Measurements from ENCODE around the gene UMODL1. TPM values are rescaled to one million over a fixed set of nuclear protein-coding genes. Genes with fewer than 3 reads are reported as not detected.

The UMODL1 gene
- total RNA-seq, 1 donor from 2014 or later: not detected

- Mint-ChIP-seq H3K4me3 (no peak overlapping the region), H3K4me1 (no peaks in the 10 kb centered on the region), H3K9me3 (no peaks in the 10 kb centered on the region), H3K36me3 (no peaks in the 10 kb centered on the region), H3K27me3 (ENCODE audit: low read depth) (peaks cover 3% of the 10 kb centered on the region), H3K27ac (no peak overlapping the region)
- no peak for DNase-seq (ENCODE audit: low spot score in 2 of 2, unreplicated experiment in 2 of 2)
- TF ChIP-seq CTCF (IDR thresholded peaks at IDR 0.05; ENCODE audit: unreplicated experiment): no peak
These were observed 64.4 kb downstream of the UMODL1 start for GRCh38 chr21:42135386-42136052.

GRCh38 chr21:42137191-42137904 lies 66.2 kb downstream of the UMODL1 start:
- Mint-ChIP-seq H3K4me3 (no peak overlapping the region), H3K9me3 (no peaks in the 10 kb centered on the region), H3K4me1 (no peaks in the 10 kb centered on the region), H3K27me3 (ENCODE audit: low read depth) (peaks cover 3% of the 10 kb centered on the region), H3K27ac (no peak overlapping the region), H3K36me3 (no peaks in the 10 kb centered on the region)
- no peak for TF ChIP-seq CTCF (IDR thresholded peaks at IDR 0.05; ENCODE audit: unreplicated experiment)
- DNase-seq (ENCODE audit: low spot score in 2 of 2, unreplicated experiment in 2 of 2): no peak

GRCh38 chr21:42140196-42140934 lies 69.2 kb downstream of the UMODL1 start:
- no peak overlapping the region for H3K27ac Mint-ChIP-seq
- H3K27me3 Mint-ChIP-seq (ENCODE audit: low read depth): peaks cover 9% of the 10 kb centered on the region
- no peaks in the 10 kb centered on the region for H3K9me3 Mint-ChIP-seq
- H3K36me3 Mint-ChIP-seq: no peaks in the 10 kb centered on the region
- DNase-seq (ENCODE audit: low spot score in 2 of 2, unreplicated experiment in 2 of 2): no peak
- H3K4me1 Mint-ChIP-seq: no peaks in the 10 kb centered on the region
- no peak for TF ChIP-seq CTCF (IDR thresholded peaks at IDR 0.05; ENCODE audit: unreplicated experiment)
- no peak overlapping the region for H3K4me3 Mint-ChIP-seq

- H3K36me3 Mint-ChIP-seq: no peaks in the 10 kb centered on the region
- peaks cover 13% of the 10 kb centered on the region for H3K27me3 Mint-ChIP-seq (ENCODE audit: low read depth)
- no peak for DNase-seq (ENCODE audit: low spot score in 2 of 2, unreplicated experiment in 2 of 2)
- no peaks in the 10 kb centered on the region for H3K9me3 Mint-ChIP-seq
- no peaks in the 10 kb centered on the region for H3K4me1 Mint-ChIP-seq
- TF ChIP-seq CTCF (IDR thresholded peaks at IDR 0.05; ENCODE audit: unreplicated experiment): no peak
- no peak overlapping the region for H3K4me3 Mint-ChIP-seq
- H3K27ac Mint-ChIP-seq: no peak overlapping the region
These were observed 70.5 kb downstream of the UMODL1 start for GRCh38 chr21:42141643-42142042.

- no peak for TF ChIP-seq CTCF (IDR thresholded peaks at IDR 0.05; ENCODE audit: unreplicated experiment)
- H3K36me3 Mint-ChIP-seq: no peaks in the 10 kb centered on the region
- H3K27me3 Mint-ChIP-seq (ENCODE audit: low read depth): peaks cover 13% of the 10 kb centered on the region
- no peak overlapping the region for H3K27ac Mint-ChIP-seq
- H3K4me3 Mint-ChIP-seq: no peak overlapping the region
- no peak for DNase-seq (ENCODE audit: low spot score in 2 of 2, unreplicated experiment in 2 of 2)
- no peaks in the 10 kb centered on the region for H3K4me1 Mint-ChIP-seq
- no peaks in the 10 kb centered on the region for H3K9me3 Mint-ChIP-seq
These were observed 71.0 kb downstream of the UMODL1 start for GRCh38 chr21:42142141-42142540.
